Cerebellar cortex (tissue), 1 donor: ENCODE measurements around the gene SIX1.

ENCODE experiments used
- DNase-seq: peaks from one replicate; pipeline ENCODE4 v3.0.0-alpha.2; 2015; ENCODE audit warnings: low spot score

Gene SIX1

GRCh38 chr14:60655119-60655897 lies 6.0 kb upstream of the SIX1 start:
- no peak for DNase-seq

GRCh38 chr14:60654334-60654821 lies 5.1 kb upstream of the SIX1 start:
- DNase-seq: no peak

- no peak for DNase-seq
Observed at GRCh38 chr14:60653701-60654161, 4.5 kb upstream of the SIX1 start.

GRCh38 chr14:60652674-60653651 lies 3.7 kb upstream of the SIX1 start:
- no peak for DNase-seq

GRCh38 chr14:60651796-60652673 lies 2.8 kb upstream of the SIX1 start:
- no peak for DNase-seq

- DNase-seq: no peak
Observed at GRCh38 chr14:60651086-60651795, 2.0 kb upstream of the SIX1 start.

GRCh38 chr14:60650373-60650961 lies 1.2 kb upstream of the SIX1 start:
- DNase-seq: no peak

GRCh38 chr14:60649875-60650372 lies 647 bp upstream of the SIX1 start:
- DNase-seq: no peak

- DNase-seq: no peak
Observed at GRCh38 chr14:60648249-60648933, 886 bp downstream of the SIX1 start.

- DNase-seq: no peak
Observed at GRCh38 chr14:60647837-60648248, 1.4 kb downstream of the SIX1 start.

GRCh38 chr14:60647081-60647836 lies 2.0 kb downstream of the SIX1 start:
- DNase-seq: no peak

- DNase-seq: no peak
Observed at GRCh38 chr14:60646226-60646818, 3.0 kb downstream of the SIX1 start.

- DNase-seq: no peak
Observed at GRCh38 chr14:60645126-60645741, 4.0 kb downstream of the SIX1 start.

GRCh38 chr14:60644666-60645065 lies 4.6 kb downstream of the SIX1 start:
- no peak for DNase-seq

- DNase-seq: no peak
Observed at GRCh38 chr14:60643463-60644314, 5.6 kb downstream of the SIX1 start.

- DNase-seq: no peak
Observed at GRCh38 chr14:60643141-60643462, 6.2 kb downstream of the SIX1 start.
